Suprapubic skin (tissue), 3 donors: ENCODE data around the gene CCDC9B.

Experiments
- POLR2A ChIP-seq, 2 donors: fragments of 450-650 bp; IDR thresholded peaks; one replicate each; pipeline ENCODE4 v1.6.1; 2017; ENCODE audit warnings: antibody characterized with exemption in 2 of 2, mild to moderate bottlenecking in 2 of 2, moderate library complexity in 2 of 2
- TF ChIP-seq, protein P1 (sequence below), 2 donors: fragments of 200-600 bp in 1 of 2; fragments of 450-650 bp in 1 of 2; sonication (generic) in 1 of 2; IDR thresholded peaks; one replicate each; pipeline ENCODE4 v1.5.1; 2016 to 2019; ENCODE audit warnings: antibody characterized with exemption in 2 of 2, mild to moderate bottlenecking in 1 of 2, moderate library complexity in 1 of 2

DNA sequence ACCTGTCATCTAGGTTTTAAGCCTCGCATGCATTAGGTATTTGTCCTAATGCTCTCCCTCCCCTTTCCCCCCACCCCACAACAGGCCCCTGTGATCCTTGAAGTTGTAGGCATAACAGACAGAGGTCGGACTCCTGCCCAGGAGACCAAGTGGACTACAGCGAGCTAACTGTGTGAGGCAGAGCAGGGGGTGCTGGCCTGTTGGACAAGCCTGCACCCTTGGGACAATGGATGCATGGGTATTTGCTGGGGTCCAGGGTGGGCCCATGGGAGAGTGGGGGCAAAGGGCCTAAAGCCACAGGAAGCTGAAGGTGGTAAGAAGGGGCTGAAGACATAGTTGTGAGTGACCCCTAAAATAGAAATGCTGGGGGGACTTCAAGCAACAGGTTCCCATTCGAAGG, 35.5 kb downstream of the CCDC9B start:
- TF ChIP-seq, protein P1, sequence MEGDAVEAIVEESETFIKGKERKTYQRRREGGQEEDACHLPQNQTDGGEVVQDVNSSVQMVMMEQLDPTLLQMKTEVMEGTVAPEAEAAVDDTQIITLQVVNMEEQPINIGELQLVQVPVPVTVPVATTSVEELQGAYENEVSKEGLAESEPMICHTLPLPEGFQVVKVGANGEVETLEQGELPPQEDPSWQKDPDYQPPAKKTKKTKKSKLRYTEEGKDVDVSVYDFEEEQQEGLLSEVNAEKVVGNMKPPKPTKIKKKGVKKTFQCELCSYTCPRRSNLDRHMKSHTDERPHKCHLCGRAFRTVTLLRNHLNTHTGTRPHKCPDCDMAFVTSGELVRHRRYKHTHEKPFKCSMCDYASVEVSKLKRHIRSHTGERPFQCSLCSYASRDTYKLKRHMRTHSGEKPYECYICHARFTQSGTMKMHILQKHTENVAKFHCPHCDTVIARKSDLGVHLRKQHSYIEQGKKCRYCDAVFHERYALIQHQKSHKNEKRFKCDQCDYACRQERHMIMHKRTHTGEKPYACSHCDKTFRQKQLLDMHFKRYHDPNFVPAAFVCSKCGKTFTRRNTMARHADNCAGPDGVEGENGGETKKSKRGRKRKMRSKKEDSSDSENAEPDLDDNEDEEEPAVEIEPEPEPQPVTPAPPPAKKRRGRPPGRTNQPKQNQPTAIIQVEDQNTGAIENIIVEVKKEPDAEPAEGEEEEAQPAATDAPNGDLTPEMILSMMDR (IDR thresholded peaks at IDR 0.05) = no peak
- no peak for TF ChIP-seq POLR2A (IDR thresholded peaks at IDR 0.05)
